GM13977 (cell line): ENCODE measurements around the gene ADD3.

Experiments
- DNase-seq: peaks from one replicate; pipeline ENCODE4 v3.0.0; 2012; ENCODE audit warnings: low spot score
- CTCF ChIP-seq: IDR thresholded peaks from 2 replicates; pipeline ENCODE4 v1.5.1; 2012; ENCODE audit warnings: mild to moderate bottlenecking, control low read depth; ENCODE audit not compliant: insufficient read depth; ENCODE audit errors: extremely low read depth, missing control alignments
- in situ Hi-C: fragments of 300-500 bp; cut with MboI; formaldehyde crosslinking; loops from one replicate; pipeline ENCODE4 v1.12.0; 2022; ENCODE audit warnings: low sequenced_read_pairs, low pct_unique_long_range_greater_than_20kb, mixed read lengths, inconsistent platforms; ENCODE audit not compliant: unreplicated experiment

ADD3 gene

GRCh38 chr10:110077436-110078130 is 69.8 kb downstream of the ADD3 start:
- in situ Hi-C loops, result no loop called here
- no peak for DNase-seq
- TF ChIP-seq CTCF, result no peak

- in situ Hi-C loops, result no loop called here
- no peak for TF ChIP-seq CTCF
- no peak for DNase-seq
These were observed 70.5 kb downstream of the ADD3 start for GRCh38 chr10:110078317-110078716.

DNA sequence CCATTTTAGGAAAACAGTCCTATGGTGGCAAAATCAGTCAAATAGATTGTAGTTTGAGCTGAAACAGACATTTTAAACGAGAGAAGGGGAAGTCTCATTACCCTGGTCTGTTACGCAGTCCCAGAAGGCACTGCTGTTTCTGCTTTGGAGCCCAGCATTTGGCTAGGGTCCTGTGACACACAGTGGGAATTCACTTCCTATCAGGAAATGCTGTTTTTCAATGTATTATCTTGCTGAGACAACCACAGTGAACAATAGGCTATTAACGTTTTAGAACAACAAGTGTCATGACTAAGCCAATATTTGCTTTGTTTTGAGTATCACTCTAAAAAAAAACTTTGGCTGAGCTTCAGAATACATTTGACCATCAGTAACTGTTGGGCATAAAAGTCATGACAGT is 74.1 kb downstream of the ADD3 start:
- in situ Hi-C loops, result no loop called here
- TF ChIP-seq CTCF, result no peak
- DNase-seq, result no peak

DNA sequence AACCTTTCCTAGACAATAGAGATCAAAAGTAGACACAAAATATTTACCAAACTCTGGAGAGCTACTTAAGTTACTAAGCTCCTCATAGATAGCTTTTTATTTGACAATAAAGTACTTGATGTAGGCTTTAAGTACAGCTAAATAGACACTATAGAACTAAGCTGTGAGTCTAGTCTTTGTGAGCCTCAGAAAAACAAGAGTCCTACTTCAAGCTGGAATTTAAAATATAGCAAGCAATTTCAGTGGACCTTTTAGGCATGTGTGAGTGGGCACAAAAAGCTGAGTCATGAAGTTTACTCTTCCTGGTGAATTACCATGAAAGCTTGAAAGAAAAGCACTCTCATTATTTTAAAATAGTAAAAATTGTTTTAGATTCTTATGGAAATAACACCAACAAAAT is 76.1 kb downstream of the ADD3 start:
- in situ Hi-C loops, result no loop called here
- no peak for DNase-seq
- TF ChIP-seq CTCF, result no peak

DNA sequence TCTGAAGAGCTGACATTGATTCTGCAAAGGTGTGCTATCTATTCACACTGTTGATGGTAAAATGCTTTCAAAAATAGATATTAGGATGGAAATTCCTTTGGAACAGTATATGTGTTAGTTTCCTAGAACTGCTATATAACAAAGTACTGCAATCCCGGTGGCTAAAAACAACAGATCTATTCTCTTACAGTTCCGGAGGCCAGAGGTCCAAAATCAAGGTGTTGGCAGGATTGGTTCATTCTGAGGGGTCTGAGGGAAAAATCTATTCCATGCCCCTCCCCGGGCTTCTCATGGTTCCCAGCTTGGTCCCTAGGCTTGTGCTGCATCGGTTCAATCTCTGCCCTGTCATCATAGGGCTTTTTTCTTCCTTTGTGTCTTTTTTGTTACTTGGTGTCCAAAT is 79.9 kb downstream of the ADD3 start:
- no peak for DNase-seq
- TF ChIP-seq CTCF, result no peak
- in situ Hi-C loops, result no loop called here

DNA sequence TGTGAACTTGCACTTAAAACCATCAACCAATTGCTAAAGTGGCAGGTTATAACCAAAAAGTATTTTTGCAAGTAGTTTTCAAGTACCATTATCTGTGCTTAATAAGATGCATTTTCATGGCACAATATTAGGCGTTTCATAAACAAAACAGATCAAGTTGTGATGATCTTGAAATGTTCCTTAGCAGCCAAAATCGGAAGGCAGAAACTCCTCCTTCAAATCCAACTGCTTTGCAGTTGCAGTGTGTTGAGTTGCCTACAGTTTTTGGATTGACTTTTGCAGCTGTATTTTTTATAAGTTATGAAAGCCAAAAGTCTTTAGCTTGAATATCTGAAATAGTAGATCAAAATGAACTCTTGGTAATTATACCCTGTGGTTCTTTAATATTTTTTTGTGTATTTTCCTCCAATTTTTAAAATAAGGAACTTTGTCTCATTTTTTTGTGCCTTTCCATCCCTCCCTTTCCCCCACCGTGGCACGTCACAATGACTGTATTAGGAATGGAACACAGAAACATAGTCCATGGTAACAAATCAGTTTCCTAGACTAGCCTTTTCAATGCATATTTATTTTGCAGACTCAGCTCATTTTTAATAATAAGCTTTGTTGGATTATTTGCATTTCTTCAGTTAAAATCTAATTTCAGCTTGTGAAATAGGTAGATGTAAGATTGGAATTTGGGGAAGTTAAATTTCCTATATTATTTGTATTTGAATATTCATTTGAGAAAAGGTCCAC is 80.8 kb downstream of the ADD3 start:
- in situ Hi-C loops, result no loop called here
- TF ChIP-seq CTCF, result no peak
- DNase-seq, result no peak
